Stomach (tissue), 9 donors: ENCODE data around the gene TAF13. TPM values are rescaled to one million over a fixed set of nuclear protein-coding genes. Genes with fewer than 3 reads are reported as not detected.
"Not testable (repeated sequence)": the region's sequence is repeated elsewhere in the genome, so short reads cannot be mapped to it uniquely, and the experiment has no call there.

Experiments
- DNase-seq, 2 donors: peaks; one replicate each; pipeline versions ENCODE4 v3.0.0 to v3.0.0-alpha.2; 2013 to 2019
- H3K27ac ChIP-seq, 5 donors: fragments of 200-600 bp in 4 of 5; sonication (generic) in 4 of 5; one replicate each; pipeline ENCODE4 v1.5.1; 2013 to 2019; ENCODE audit warnings: mild to moderate bottlenecking in 1 of 5, moderate library complexity in 1 of 5
- H3K27me3 ChIP-seq, 3 donors: fragments of 200-600 bp; sonication (generic); one replicate each; pipeline ENCODE4 v1.5.1; 2017 to 2019; ENCODE audit warnings: mixed run types in 1 of 3
- H3K36me3 ChIP-seq, 4 donors: fragments of 200-600 bp; sonication (generic); 1 replicate in 3 of 4; 2 replicates in 1 of 4; pipeline ENCODE4 v1.5.1; 2016 to 2019
- H3K4me1 ChIP-seq, 4 donors: fragments of 200-600 bp; sonication (generic); one replicate each; pipeline ENCODE4 v1.5.1; 2016 to 2019
- H3K4me3 ChIP-seq, 4 donors: fragments of 200-600 bp; sonication (generic) in 3 of 4; one replicate each; pipeline ENCODE4 v1.5.1; 2016 to 2019; ENCODE audit warnings: mild to moderate bottlenecking in 1 of 4
- H3K9me3 ChIP-seq, 4 donors: fragments of 200-600 bp; sonication (generic); one replicate each; pipeline ENCODE4 v1.5.1; 2016 to 2019
- CTCF ChIP-seq, 7 experiments: fragments of 450-650 bp in 4 of 7; fragments of 200-600 bp in 3 of 7; sonication (generic) in 3 of 7; IDR thresholded peaks; one replicate each; pipeline ENCODE4 v1.5.1; 2016 to 2019; ENCODE audit warnings: antibody characterized with exemption in 7 of 7, control low read depth in 2 of 7, mild to moderate bottlenecking in 1 of 7
- EP300 ChIP-seq: sonication (generic); formaldehyde crosslinking; IDR thresholded peaks from one replicate; pipeline ENCODE4 v1.6.1; 2017; ENCODE audit warnings: antibody characterized with exemption
- POLR2A ChIP-seq, 4 donors: fragments of 450-650 bp; IDR thresholded peaks; one replicate each; pipeline ENCODE4 v1.6.1; 2016; ENCODE audit warnings: antibody characterized with exemption in 4 of 4, control low read depth in 2 of 4, mild to moderate bottlenecking in 1 of 4, moderate library complexity in 1 of 4
- POLR2AphosphoS5 ChIP-seq, 3 donors: sonication (generic); formaldehyde crosslinking; IDR thresholded peaks; one replicate each; pipeline ENCODE4 v1.6.1; 2016; ENCODE audit warnings: antibody characterized with exemption in 3 of 3
- WGBS, 5 donors: extraction: QIAGEN DNeasy Blood & Tissue Kit in 3 of 5; methylation state at CpG; one replicate each; pipeline versions ENCODE4 v1.1.5 to v1.1.7; 2013 to 2018; 5-methylcytosine and 5-hydroxymethylcytosine counted together
- intact Hi-C: fragments of 100-400 bp; cut with DNase I; formaldehyde crosslinking; loops from one replicate; pipeline ENCODE4 v1.15.1; 2023; ENCODE audit warnings: low total_unique reads
- polyA plus RNA-seq, 3 donors: library from polyadenylated mRNA; stranded (reverse); fragments of 200-250 nt; gene quantifications; one replicate each; pipeline ENCODE4 v1.2.3, GENCODE V29; 2013
- small RNA-seq, 4 donors: library from RNA; depleted of rRNA; stranded (forward); fragments of <200 nt; gene quantifications; one replicate each; pipeline ENCODE3, GENCODE V24; 2016
- total RNA-seq, 5 donors: library from RNA; depleted of rRNA; stranded (reverse); fragments of >200 nt; gene quantifications; one replicate each; pipeline versions ENCODE4 v1.1.0 to v1.2.3, GENCODE V29; 2014 to 2016
- donor health status: healthy with polysubstance abuse.
- donor health status: Bipolar disorder and iron deficiency.
- donor health status: healthy.

The TAF13 gene
- total and polyA plus RNA-seq, 8 donors: 3.5 to 69.9 (median 36.0) TPM

GRCh38 chr1:109024646-109025045 lies 51.2 kb downstream of the TAF13 start:
- H3K4me1 ChIP-seq: no peaks in the 10 kb centered on the region
- intact Hi-C loops: no loop called here
- no peak for DNase-seq
- peaks cover 0 to 22% (median 15%) of the 10 kb centered on the region in 4 donors for H3K36me3 ChIP-seq
- no peak overlapping the region for H3K27ac ChIP-seq
- no peak for TF ChIP-seq POLR2AphosphoS5 (IDR thresholded peaks at IDR 0.05)
- TF ChIP-seq POLR2A (IDR thresholded peaks at IDR 0.05): no peak
- H3K9me3 ChIP-seq: no peaks in the 10 kb centered on the region
- H3K4me3 ChIP-seq: no peak overlapping the region
- H3K27me3 ChIP-seq: no peaks in the 10 kb centered on the region
- WGBS, 5 donors: 91 to 96% (median 94%) methylated on average over 2 of the region's 2 CpGs

GRCh38 chr1:109020693-109021257 lies 55.0 kb downstream of the TAF13 start:
- intact Hi-C loops: no loop called here
- H3K4me3 ChIP-seq: no peak overlapping the region
- H3K9me3 ChIP-seq: peaks cover 0 to 6% (median 0%) of the 10 kb centered on the region in 4 donors
- 83 to 94% (median 89%) methylated on average over 3 of the region's 3 CpGs for WGBS, 5 donors
- H3K27me3 ChIP-seq: no peaks in the 10 kb centered on the region
- H3K27ac ChIP-seq: no peak overlapping the region
- no peak for DNase-seq
- TF ChIP-seq EP300 (no peak), CTCF (IDR thresholded peaks at IDR 0.05) (no peak), POLR2AphosphoS5 (IDR thresholded peaks at IDR 0.05) (no peak), POLR2A (IDR thresholded peaks at IDR 0.05) (no peak)
- no peaks in the 10 kb centered on the region for H3K4me1 ChIP-seq
- peaks cover 10 to 49% (median 37%) of the 10 kb centered on the region in 4 donors for H3K36me3 ChIP-seq

- peaks cover 15 to 65% (median 60%) of the 10 kb centered on the region in 4 donors for H3K36me3 ChIP-seq
- 95 to 98% (median 96%) methylated on average over 6 of the region's 6 CpGs for WGBS, 5 donors
- H3K27me3 ChIP-seq, H3K4me3 ChIP-seq, DNase-seq, H3K9me3 ChIP-seq, H3K27ac ChIP-seq, H3K4me1 ChIP-seq, intact Hi-C loops: not testable (repeated sequence)
These were observed 58.1 kb downstream of the TAF13 start for GRCh38 chr1:109017719-109018118.

GRCh38 chr1:109017134-109017533 lies 58.7 kb downstream of the TAF13 start:
- TF ChIP-seq POLR2AphosphoS5 (IDR thresholded peaks at IDR 0.05): no peak
- Histone ChIP-seq H3K9me3 (peaks cover 0 to 6% (median 0%) of the 10 kb centered on the region in 4 donors), H3K4me3 (no peak overlapping the region), H3K27ac (no peak overlapping the region), H3K27me3 (no peaks in the 10 kb centered on the region), H3K4me1 (no peaks in the 10 kb centered on the region), H3K36me3 (peaks cover 17 to 65% (median 60%) of the 10 kb centered on the region in 4 donors)
- intact Hi-C loops: no loop called here
- DNase-seq: no peak
- WGBS, 5 donors: 77 to 100% (median 100%) methylated on average over 1 of the region's 1 CpG

Small RNA genes within 50 kb of the gene (small RNA-seq; reads per million reads assigned to genes)
- gene AL356488.2: 0 reads per million in 4 donors
- gene BX679664.1: 0 reads per million in 4 donors

Other genes starting within 250 kb of the TAF13 start
- 1 to 10 TPM in 1 of 5 donors, not detected in 4; 2.0 TPM for gene AKNAD1, start 218.9 kb downstream of the TAF13 start, total RNA-seq
- gene AKNAD1, start 218.9 kb downstream of the TAF13 start, polyA plus RNA-seq: under 1 TPM in 2 of 3 donors, not detected in 1; 0.28 to 0.37 TPM
- 10 to 100 TPM in 4 of 5 donors, 1 to 10 TPM in 1; 1.8 to 84.9 (median 21.4) TPM for gene GPSM2, start 199.0 kb downstream of the TAF13 start, total RNA-seq
- 10 to 100 TPM in 1 of 3 donors, 1 to 10 TPM in 2; 4.2 to 15.0 (median 6.6) TPM for gene GPSM2, start 199.0 kb downstream of the TAF13 start, polyA plus RNA-seq
- 10 to 100 TPM in 4 of 5 donors, 1 to 10 TPM in 1; 2.6 to 37.3 (median 16.1) TPM for gene CLCC1, start 112.5 kb downstream of the TAF13 start, total RNA-seq
- 1 to 10 TPM; 4.9 to 9.0 (median 7.3) TPM for gene CLCC1, start 112.5 kb downstream of the TAF13 start, polyA plus RNA-seq
- 10 to 100 TPM in 3 of 5 donors, 1 to 10 TPM in 2; 4.9 to 16.9 (median 11.1) TPM for gene WDR47, start 33.9 kb downstream of the TAF13 start, total RNA-seq
- gene WDR47, start 33.9 kb downstream of the TAF13 start, polyA plus RNA-seq: 1 to 10 TPM; 3.7 to 3.8 (median 3.7) TPM
- gene TMEM167B, start 14.8 kb upstream of the TAF13 start, total RNA-seq: 10 to 100 TPM in 3 of 5 donors, 1 to 10 TPM in 1, not detected in 1; 2.9 to 70.1 (median 44.6) TPM
- 10 to 100 TPM; 15.4 to 26.9 (median 16.3) TPM for gene TMEM167B, start 14.8 kb upstream of the TAF13 start, polyA plus RNA-seq
- gene ELAPOR1, start 38.1 kb upstream of the TAF13 start, total RNA-seq: 100 to 1,000 TPM in 2 of 5 donors, 10 to 100 TPM in 3; 56.8 to 185 (median 84.3) TPM
- gene ELAPOR1, start 38.1 kb upstream of the TAF13 start, polyA plus RNA-seq: 10 to 100 TPM; 25.5 to 47.7 (median 35.1) TPM
- gene SARS1, start 137.9 kb upstream of the TAF13 start, total RNA-seq: 100 to 1,000 TPM in 4 of 5 donors, 10 to 100 TPM in 1; 80.8 to 127 (median 117) TPM
- 100 to 1,000 TPM in 2 of 3 donors, 10 to 100 TPM in 1; 95.6 to 232 (median 100) TPM for gene SARS1, start 137.9 kb upstream of the TAF13 start, polyA plus RNA-seq
- gene CELSR2, start 173.5 kb upstream of the TAF13 start, total RNA-seq: 10 to 100 TPM in 1 of 5 donors, 1 to 10 TPM in 4; 3.5 to 18.7 (median 7.2) TPM
- gene CELSR2, start 173.5 kb upstream of the TAF13 start, polyA plus RNA-seq: 1 to 10 TPM in 2 of 3 donors, under 1 TPM in 1; 0.76 to 8.7 (median 1.5) TPM
- gene PSRC1, start 207.1 kb upstream of the TAF13 start, total RNA-seq: 10 to 100 TPM in 1 of 5 donors, 1 to 10 TPM in 1, under 1 TPM in 2, not detected in 1; 0.29 to 18.7 (median 1.7) TPM
- gene PSRC1, start 207.1 kb upstream of the TAF13 start, polyA plus RNA-seq: 10 to 100 TPM in 1 of 3 donors, 1 to 10 TPM in 2; 3.6 to 11.2 (median 4.1) TPM
- not detected for gene MYBPHL, start 231.0 kb upstream of the TAF13 start, total RNA-seq
- under 1 TPM in 1 of 3 donors, not detected in 2; 0.45 TPM for gene MYBPHL, start 231.0 kb upstream of the TAF13 start, polyA plus RNA-seq